ENCODE data around the gene FGD3.

DNA sequence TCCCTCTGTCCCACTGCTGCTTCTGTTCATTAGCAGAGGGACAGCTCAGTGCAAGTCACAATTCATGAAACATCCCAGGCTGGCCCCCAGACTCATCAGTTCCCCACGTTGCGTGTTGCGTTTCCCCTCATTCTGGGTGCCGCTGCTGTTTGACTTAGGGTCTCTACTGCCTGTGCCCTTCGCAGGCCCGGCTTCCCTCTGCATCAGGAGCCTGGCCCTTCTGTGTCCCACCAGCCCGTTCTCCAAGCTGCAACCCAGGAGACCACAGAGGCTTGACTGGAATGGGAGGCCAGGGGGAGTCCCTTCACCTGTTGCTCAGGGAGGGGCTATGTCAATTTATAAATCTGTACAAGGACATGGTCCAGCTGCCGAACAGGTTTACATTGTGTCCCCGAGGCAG is 57.2 kb downstream of the FGD3 start:
- TF ChIP-seq, protein P1, sequence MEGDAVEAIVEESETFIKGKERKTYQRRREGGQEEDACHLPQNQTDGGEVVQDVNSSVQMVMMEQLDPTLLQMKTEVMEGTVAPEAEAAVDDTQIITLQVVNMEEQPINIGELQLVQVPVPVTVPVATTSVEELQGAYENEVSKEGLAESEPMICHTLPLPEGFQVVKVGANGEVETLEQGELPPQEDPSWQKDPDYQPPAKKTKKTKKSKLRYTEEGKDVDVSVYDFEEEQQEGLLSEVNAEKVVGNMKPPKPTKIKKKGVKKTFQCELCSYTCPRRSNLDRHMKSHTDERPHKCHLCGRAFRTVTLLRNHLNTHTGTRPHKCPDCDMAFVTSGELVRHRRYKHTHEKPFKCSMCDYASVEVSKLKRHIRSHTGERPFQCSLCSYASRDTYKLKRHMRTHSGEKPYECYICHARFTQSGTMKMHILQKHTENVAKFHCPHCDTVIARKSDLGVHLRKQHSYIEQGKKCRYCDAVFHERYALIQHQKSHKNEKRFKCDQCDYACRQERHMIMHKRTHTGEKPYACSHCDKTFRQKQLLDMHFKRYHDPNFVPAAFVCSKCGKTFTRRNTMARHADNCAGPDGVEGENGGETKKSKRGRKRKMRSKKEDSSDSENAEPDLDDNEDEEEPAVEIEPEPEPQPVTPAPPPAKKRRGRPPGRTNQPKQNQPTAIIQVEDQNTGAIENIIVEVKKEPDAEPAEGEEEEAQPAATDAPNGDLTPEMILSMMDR (IDR thresholded peaks at IDR 0.05): no peak
- TF ChIP-seq POLR2A (IDR thresholded peaks at IDR 0.05): no peak
